ENCODE measurements around the gene NPAS4. TPM values are rescaled to one million over a fixed set of nuclear protein-coding genes. Genes with fewer than 3 reads are reported as not detected.
"Not testable (repeated sequence)": the region's sequence is repeated elsewhere in the genome, so short reads cannot be mapped to it uniquely, and the experiment has no call there.

NPAS4 gene
- under 1 TPM in 1 of 2 experiments, not detected in 1; 0.11 TPM for total RNA-seq

GRCh38 chr11:66420671-66421476 lies at the start of gene NPAS4:
Gene NPAS4 (plus strand): TSS chr11:66421035. CDS start chr11:66421180, 145 bp downstream.
- ChIA-PET POLR2A (interaction anchor here (0.6 to 1.6 kb wide), 10 partner anchors 10 to 285 kb away, joined by 3 to 7 read pairs (median 4); partner anchors contain the start of genes DPP3 and MRPL11), CTCF (interaction anchor here (0.9 to 3.4 kb wide), 14 partner anchors 10 to 257 kb away, joined by 3 to 37 read pairs (median 6); partner anchors contain the start of genes DPP3, MRPL11, RBM4B and YIF1A)
- no peak within 1 kb of the TSS for H3K4me3 Mint-ChIP-seq
- peaks cover 40% of the 10 kb centered on the region for H3K27me3 Mint-ChIP-seq
- DNase-seq (no peak), ATAC-seq (no peak)
- no peak within 1 kb of the TSS for H3K27ac Mint-ChIP-seq
- TF ChIP-seq CTCF (IDR thresholded peaks at IDR 0.05): no peak
- H3K4me1 Mint-ChIP-seq (ENCODE audit: low read depth): peaks cover 31% of the 10 kb centered on the region
- no peaks in the 10 kb centered on the region for H3K9me3 Mint-ChIP-seq
- H3K36me3 Mint-ChIP-seq (ENCODE audit: low read depth): no peaks in the 10 kb centered on the region
- intact Hi-C loops (cut with micrococcal nuclease): loop anchor here (5.0 kb wide), 1 partner anchor 256 kb away; the partner anchor contains the start of gene RBM4B

- Mint-ChIP-seq H3K9me3 (no peaks in the 10 kb centered on the region), H3K4me3 (peak within 1 kb of the TSS; percentile 85), H3K36me3 (ENCODE audit: low read depth) (peaks cover 13% of the 10 kb centered on the region), H3K4me1 (ENCODE audit: low read depth) (peaks cover 24% of the 10 kb centered on the region), H3K27me3 (no peaks in the 10 kb centered on the region), H3K27ac (peak within 1 kb of the TSS; percentile 90)
- intact Hi-C loops (cut with micrococcal nuclease): no loop called here
- ATAC-seq (peak; percentile 91), DNase-seq (peak; percentile 91)
- ChIA-PET POLR2A (interaction anchor here (0.7 to 2.4 kb wide), 11 partner anchors 10 to 356 kb away, joined by 3 to 11 read pairs (median 4); partner anchors contain the start of genes B4GAT1, RIN1 and YIF1A), CTCF (interaction anchor here (0.8 to 10.5 kb wide), 6 partner anchors 9 to 60 kb away, joined by 3 to 84 read pairs (median 6); no protein-coding TSS in a partner anchor)
- no peak for TF ChIP-seq CTCF (IDR thresholded peaks at IDR 0.05)
Observed at GRCh38 chr11:66371627-66372415, 49.0 kb upstream of the NPAS4 start, which contains the start of gene SLC29A2. Gene SLC29A2 (minus strand): TSS chr11:66371760. CDS start chr11:66371591, 169 bp downstream.

GRCh38 chr11:66373265-66373664 lies 47.6 kb upstream of the NPAS4 start:
- ChIA-PET POLR2A (interaction anchor here (1.0 to 1.3 kb wide), 3 partner anchors 9 to 28 kb away, joined by 3 to 4 read pairs (median 3); partner anchors contain the start of gene BRMS1), CTCF (interaction anchor here (1.9 to 10.5 kb wide), 3 partner anchors 12 to 62 kb away, joined by 7 to 84 read pairs (median 34); no protein-coding TSS in a partner anchor)

GRCh38 chr11:66373690-66374287 lies 47.0 kb upstream of the NPAS4 start:
- intact Hi-C loops (cut with micrococcal nuclease); H3K27me3 Mint-ChIP-seq; H3K27ac Mint-ChIP-seq; DNase-seq; H3K9me3 Mint-ChIP-seq; ATAC-seq; H3K36me3 Mint-ChIP-seq (ENCODE audit: low read depth): not testable (repeated sequence)
- Mint-ChIP-seq H3K4me1 (ENCODE audit: low read depth) (peaks cover 21% of the 10 kb centered on the region), H3K4me3 (peak overlapping the region; percentile 6)
- ChIA-PET POLR2A (interaction anchor here (1.0 to 1.3 kb wide), 2 partner anchors 15 to 29 kb away, joined by 3 to 4 read pairs; partner anchors contain the start of gene BRMS1), CTCF (interaction anchor here (5.4 to 10.5 kb wide), 2 partner anchors 12 to 15 kb away, joined by 34 to 84 read pairs; no protein-coding TSS in a partner anchor)

More at GRCh38 chr11:66373265-66373664, 47.6 kb upstream of the NPAS4 start:
- intact Hi-C loops (cut with micrococcal nuclease): no loop called here
- no peak overlapping the region for H3K27ac Mint-ChIP-seq
- ATAC-seq (no peak), DNase-seq (no peak)
- H3K4me3 Mint-ChIP-seq: peak overlapping the region; percentile 6
- H3K27me3 Mint-ChIP-seq: no peaks in the 10 kb centered on the region
- peaks cover 21% of the 10 kb centered on the region for H3K4me1 Mint-ChIP-seq (ENCODE audit: low read depth)
- H3K9me3 Mint-ChIP-seq: no peaks in the 10 kb centered on the region
- H3K36me3 Mint-ChIP-seq (ENCODE audit: low read depth): peaks cover 9% of the 10 kb centered on the region
- no peak for TF ChIP-seq CTCF (IDR thresholded peaks at IDR 0.05)

- CTCF ChIA-PET: interaction anchor here (2.0 to 3.0 kb wide), 2 partner anchors 9 to 69 kb away, joined by 9 to 18 read pairs; no protein-coding TSS in a partner anchor
- peak; percentile 52 for DNase-seq
Observed at GRCh38 chr11:66380264-66380663, 40.6 kb upstream of the NPAS4 start.

GRCh38 chr11:66384316-66384715 lies 36.5 kb upstream of the NPAS4 start:
- H3K27ac Mint-ChIP-seq; ATAC-seq; H3K9me3 Mint-ChIP-seq; POLR2A ChIA-PET; H3K27me3 Mint-ChIP-seq; H3K36me3 Mint-ChIP-seq (ENCODE audit: low read depth); H3K4me3 Mint-ChIP-seq; intact Hi-C loops (cut with micrococcal nuclease); DNase-seq; H3K4me1 Mint-ChIP-seq (ENCODE audit: low read depth): not testable (repeated sequence)
- CTCF ChIA-PET: interaction anchor here (1.1 to 8.7 kb wide), 6 partner anchors 11 to 71 kb away, joined by 3 to 149 read pairs (median 18); partner anchors contain the start of genes CD248 and SLC29A2

More at GRCh38 chr11:66380264-66380663, 40.6 kb upstream of the NPAS4 start:
- H3K9me3 Mint-ChIP-seq; H3K4me3 Mint-ChIP-seq; H3K36me3 Mint-ChIP-seq (ENCODE audit: low read depth); H3K27me3 Mint-ChIP-seq; H3K27ac Mint-ChIP-seq; intact Hi-C loops (cut with micrococcal nuclease); H3K4me1 Mint-ChIP-seq (ENCODE audit: low read depth): not testable (repeated sequence)
- ATAC-seq: peak; percentile 30
- POLR2A ChIA-PET: interaction anchor here (1.0 kb wide), 2 partner anchors 13 to 69 kb away, joined by 3 read pairs; no protein-coding TSS in a partner anchor
